Coronary artery (tissue), 2 donors: Measurements from ENCODE around the gene KRT84.

Source experiments
- DNase-seq: peaks from one replicate; pipeline ENCODE4 v3.0.0-alpha.2; 2017; ENCODE audit warnings: low spot score
- H3K27ac ChIP-seq, 2 donors: fragments of 200-600 bp; sonication (generic); one replicate each; pipeline ENCODE4 v1.5.1; 2016 to 2019
- H3K4me3 ChIP-seq: fragments of 200-600 bp; sonication (generic); 2 replicates; pipeline ENCODE4 v1.5.1; 2016; ENCODE audit warnings: mild to moderate bottlenecking, moderate library complexity
- CTCF ChIP-seq: fragments of 200-600 bp; sonication (generic); IDR thresholded peaks from one replicate; pipeline ENCODE4 v1.5.1; 2019; ENCODE audit warnings: antibody characterized with exemption

Gene KRT84

GRCh38 chr12:52392465-52393007, 7.1 kb upstream of the KRT84 start:
- no peak for TF ChIP-seq CTCF
- DNase-seq, result no peak
- Histone ChIP-seq H3K4me3 (no peak overlapping the region), H3K27ac (no peak overlapping the region)

- no peak for TF ChIP-seq CTCF
- Histone ChIP-seq H3K4me3 (no peak overlapping the region), H3K27ac (no peak overlapping the region)
- no peak for DNase-seq
Measured at GRCh38 chr12:52391618-52392002, 6.2 kb upstream of the KRT84 start.

- no peak for DNase-seq
- TF ChIP-seq CTCF, result peak; percentile 9
- no peak overlapping the region for H3K27ac ChIP-seq
Measured at GRCh38 chr12:52390739-52391617, 5.5 kb upstream of the KRT84 start.

GRCh38 chr12:52389313-52390207, 4.1 kb upstream of the KRT84 start:
- Histone ChIP-seq H3K4me3 (no peak overlapping the region), H3K27ac (no peak overlapping the region)
- no peak for TF ChIP-seq CTCF
- DNase-seq, result no peak

More at GRCh38 chr12:52390739-52391617, 5.5 kb upstream of the KRT84 start:
- H3K4me3 ChIP-seq, result no peak overlapping the region

- no peak for DNase-seq
- Histone ChIP-seq H3K4me3 (no peak overlapping the region), H3K27ac (no peak overlapping the region)
- TF ChIP-seq CTCF, result no peak
Measured at GRCh38 chr12:52387859-52388258, 2.4 kb upstream of the KRT84 start.

- DNase-seq, result no peak
- TF ChIP-seq CTCF, result no peak
- Histone ChIP-seq H3K27ac (no peak overlapping the region), H3K4me3 (no peak overlapping the region)
Measured at GRCh38 chr12:52383331-52383730, 2.1 kb downstream of the KRT84 start.
